Measurements from ENCODE around the gene INPP5A.

INPP5A gene

DNA sequence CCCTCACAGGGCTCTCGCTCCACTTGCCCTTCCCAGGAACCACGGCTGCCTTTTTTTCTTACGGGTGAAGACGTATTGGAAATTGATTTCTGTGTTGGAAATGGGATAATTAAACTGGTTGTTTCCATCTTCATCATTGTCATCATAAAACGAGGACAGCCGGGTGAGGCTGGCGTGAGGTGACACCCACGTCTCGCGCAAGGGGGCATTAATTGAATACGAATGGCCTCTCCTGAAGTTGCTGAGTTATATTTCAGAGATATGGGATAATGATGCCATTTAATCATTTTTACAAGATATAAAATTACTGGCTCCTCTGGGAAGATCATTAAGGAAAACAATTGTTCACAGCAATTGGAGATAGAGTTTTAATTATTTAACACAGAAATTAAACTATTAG, 266.7 kb downstream of the INPP5A start:
- TF ChIP-seq, protein P1, sequence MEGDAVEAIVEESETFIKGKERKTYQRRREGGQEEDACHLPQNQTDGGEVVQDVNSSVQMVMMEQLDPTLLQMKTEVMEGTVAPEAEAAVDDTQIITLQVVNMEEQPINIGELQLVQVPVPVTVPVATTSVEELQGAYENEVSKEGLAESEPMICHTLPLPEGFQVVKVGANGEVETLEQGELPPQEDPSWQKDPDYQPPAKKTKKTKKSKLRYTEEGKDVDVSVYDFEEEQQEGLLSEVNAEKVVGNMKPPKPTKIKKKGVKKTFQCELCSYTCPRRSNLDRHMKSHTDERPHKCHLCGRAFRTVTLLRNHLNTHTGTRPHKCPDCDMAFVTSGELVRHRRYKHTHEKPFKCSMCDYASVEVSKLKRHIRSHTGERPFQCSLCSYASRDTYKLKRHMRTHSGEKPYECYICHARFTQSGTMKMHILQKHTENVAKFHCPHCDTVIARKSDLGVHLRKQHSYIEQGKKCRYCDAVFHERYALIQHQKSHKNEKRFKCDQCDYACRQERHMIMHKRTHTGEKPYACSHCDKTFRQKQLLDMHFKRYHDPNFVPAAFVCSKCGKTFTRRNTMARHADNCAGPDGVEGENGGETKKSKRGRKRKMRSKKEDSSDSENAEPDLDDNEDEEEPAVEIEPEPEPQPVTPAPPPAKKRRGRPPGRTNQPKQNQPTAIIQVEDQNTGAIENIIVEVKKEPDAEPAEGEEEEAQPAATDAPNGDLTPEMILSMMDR (IDR thresholded peaks at IDR 0.05; ENCODE audit: insufficient read depth, low read length, missing control alignments) = no peak
- POLR2A ChIA-PET = no interaction called here
- DNase-seq (ENCODE audit: low read depth, low spot score) = no peak
- no peak overlapping the region for H3K4me3 ChIP-seq (ENCODE audit: low read depth, low read length)
- CTCF ChIA-PET = no interaction called here

DNA sequence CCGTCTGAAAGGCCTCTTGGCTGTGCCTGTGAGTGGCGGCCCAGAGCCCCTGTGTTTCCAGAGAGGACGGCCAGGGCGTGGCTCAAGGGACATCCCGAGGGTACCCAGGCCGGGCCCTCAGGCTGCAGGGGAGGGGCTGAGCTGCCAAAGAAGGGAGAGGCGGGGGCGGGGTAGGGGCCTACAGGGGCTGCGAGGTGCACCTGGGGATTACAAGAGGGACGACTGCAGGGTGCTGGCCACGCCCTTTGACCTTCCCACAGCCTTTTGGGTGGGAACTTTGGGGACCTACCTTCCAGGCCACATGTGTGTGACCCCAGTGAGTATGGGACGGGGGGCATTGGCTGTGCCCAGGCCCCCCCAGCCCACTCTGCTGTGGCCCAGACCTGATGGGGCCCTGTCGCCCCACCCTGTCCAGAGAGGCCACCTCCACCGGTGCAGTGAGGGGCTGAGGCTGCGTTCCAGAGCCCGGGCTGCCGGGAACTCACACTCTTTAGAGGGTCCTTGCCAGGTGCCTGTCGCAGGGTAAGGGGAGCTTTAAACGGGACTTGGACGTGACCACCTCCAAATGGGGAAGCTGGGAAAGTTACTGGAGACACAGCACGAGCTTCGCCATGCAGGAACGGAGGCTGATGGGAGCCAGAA, 267.3 kb downstream of the INPP5A start:
- ChIA-PET CTCF (interaction anchor here (1.3 kb wide), 1 partner anchor 149 kb away, joined by 3 read pairs; no protein-coding TSS in a partner anchor), POLR2A (no interaction called here)
- H3K4me3 ChIP-seq (ENCODE audit: low read depth, low read length) = no peak overlapping the region
- TF ChIP-seq, protein P1 (IDR thresholded peaks at IDR 0.05; ENCODE audit: insufficient read depth, low read length, missing control alignments) = no peak
- no peak for DNase-seq (ENCODE audit: low read depth, low spot score)

DNA sequence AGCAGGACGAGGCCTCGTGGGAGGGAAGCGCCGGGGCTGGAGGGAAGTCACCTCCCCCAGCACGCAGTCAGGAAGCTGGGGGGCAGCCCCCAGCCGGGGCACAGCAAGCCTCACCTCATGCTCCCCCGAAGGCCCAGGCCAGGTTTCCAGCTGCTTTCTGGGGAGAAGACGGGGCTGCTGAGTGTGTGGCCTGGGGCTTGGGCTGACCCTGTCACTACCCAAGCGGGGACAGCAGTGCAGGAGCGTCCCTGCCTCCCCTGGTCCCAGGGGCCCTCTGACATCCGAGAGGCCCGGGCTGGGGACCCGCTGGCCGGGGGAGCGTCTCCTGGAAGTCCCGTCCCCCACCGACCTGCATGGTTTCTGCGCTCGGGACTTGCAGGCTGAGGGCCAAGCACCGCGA, 268.0 kb downstream of the INPP5A start:
- no peak overlapping the region for H3K4me3 ChIP-seq (ENCODE audit: low read depth, low read length)
- CTCF ChIA-PET = interaction anchor here (1.0 to 1.3 kb wide), 2 partner anchors 150 to 151 kb away, joined by 3 to 4 read pairs; no protein-coding TSS in a partner anchor
- TF ChIP-seq, protein P1 (IDR thresholded peaks at IDR 0.05; ENCODE audit: insufficient read depth, low read length, missing control alignments) = no peak
- no peak for DNase-seq (ENCODE audit: low read depth, low spot score)
- POLR2A ChIA-PET = no interaction called here

DNA sequence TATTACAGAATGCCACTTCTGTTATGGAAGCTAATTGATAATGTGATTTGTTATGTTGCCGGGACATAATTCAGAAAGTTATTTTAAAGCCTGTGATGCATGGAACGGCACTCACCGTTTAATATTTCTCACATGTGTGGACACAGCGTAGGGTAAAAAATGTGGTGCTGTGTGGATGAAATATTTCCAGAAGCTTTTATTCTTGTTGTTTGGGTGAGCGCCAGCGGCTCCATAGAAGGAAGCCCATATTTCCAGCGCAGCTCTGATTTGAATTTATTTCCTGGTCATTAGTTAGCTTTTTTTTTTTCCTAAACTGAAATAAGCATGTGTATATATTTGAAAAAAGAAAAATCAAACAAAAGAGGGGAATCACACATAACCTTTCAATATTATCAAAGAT, 268.5 kb downstream of the INPP5A start:
- DNase-seq (ENCODE audit: low read depth, low spot score) = no peak
- TF ChIP-seq, protein P1 (IDR thresholded peaks at IDR 0.05; ENCODE audit: insufficient read depth, low read length, missing control alignments) = no peak
- CTCF ChIA-PET = interaction anchor here (1.0 to 1.3 kb wide), 2 partner anchors 150 to 152 kb away, joined by 3 to 4 read pairs; no protein-coding TSS in a partner anchor
- POLR2A ChIA-PET = no interaction called here
- H3K4me3 ChIP-seq (ENCODE audit: low read depth, low read length) = no peak overlapping the region

DNA sequence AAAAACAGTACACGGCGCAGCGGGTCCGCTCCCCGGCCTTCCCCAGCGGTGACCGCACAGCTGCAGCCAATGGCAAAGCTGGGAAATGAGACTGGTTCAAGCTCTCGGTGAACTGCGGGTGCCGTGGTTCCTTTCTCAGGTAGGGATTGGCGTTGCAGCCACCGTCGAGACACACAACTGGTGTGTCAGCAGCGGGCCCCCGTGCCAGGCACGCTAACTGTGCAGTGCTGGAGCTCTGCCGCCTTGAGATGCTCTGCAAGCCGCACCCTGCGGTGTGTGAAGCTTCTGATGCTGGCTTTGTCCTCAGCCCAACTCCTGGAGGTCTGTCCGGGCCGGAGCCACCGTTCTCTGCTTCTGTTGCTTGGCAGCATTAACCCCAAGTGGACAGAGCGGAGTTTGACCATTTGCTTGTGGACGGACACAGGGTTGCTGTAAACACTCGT, 269.0 kb downstream of the INPP5A start:
- POLR2A ChIA-PET = no interaction called here
- TF ChIP-seq, protein P1 (IDR thresholded peaks at IDR 0.05; ENCODE audit: insufficient read depth, low read length, missing control alignments) = no peak
- no peak for DNase-seq (ENCODE audit: low read depth, low spot score)
- no peak overlapping the region for H3K4me3 ChIP-seq (ENCODE audit: low read depth, low read length)
- CTCF ChIA-PET = no interaction called here

DNA sequence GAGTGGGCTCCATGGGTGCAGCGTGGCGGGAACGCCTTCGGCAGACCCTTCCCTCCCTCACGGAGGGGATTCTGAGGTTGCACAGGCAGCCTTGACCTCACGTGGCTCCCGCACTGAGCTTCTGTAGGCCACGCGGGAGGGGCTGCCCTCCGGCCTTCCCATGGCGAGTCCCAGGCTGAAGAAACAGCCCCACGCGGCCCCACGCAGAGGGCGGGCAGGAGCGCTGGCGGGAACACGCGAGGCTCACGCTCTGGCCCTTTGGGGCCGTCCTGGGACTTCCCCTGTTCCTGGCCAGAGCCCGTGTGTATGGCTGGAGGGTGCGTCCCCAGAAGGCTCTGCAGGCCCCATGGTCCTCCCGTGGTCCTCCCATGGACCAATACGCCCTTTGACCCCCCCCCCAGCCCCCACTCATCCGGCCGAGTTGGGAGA, 270.0 kb downstream of the INPP5A start:
- H3K4me3 ChIP-seq (ENCODE audit: low read depth, low read length) = no peak overlapping the region
- no peak for DNase-seq (ENCODE audit: low read depth, low spot score)
- CTCF ChIA-PET = interaction anchor here (0.7 kb wide), 1 partner anchor 25 kb away, joined by 3 read pairs; no protein-coding TSS in a partner anchor
- TF ChIP-seq, protein P1 (IDR thresholded peaks at IDR 0.05; ENCODE audit: insufficient read depth, low read length, missing control alignments) = no peak
- POLR2A ChIA-PET = no interaction called here
